ENCODE data around the gene ARNT2.

ARNT2 gene

GRCh38 chr15:80604583-80605575 is 200.7 kb downstream of the ARNT2 start:
- no peak for TF ChIP-seq POLR2AphosphoS5 (IDR thresholded peaks at IDR 0.05; ENCODE audit: low read depth, low read length)
- no peak for TF ChIP-seq TAF1 (IDR thresholded peaks at IDR 0.05; ENCODE audit: low read depth, low read length)
- no peak for TF ChIP-seq SPI1 (IDR thresholded peaks at IDR 0.05; ENCODE audit: low read depth, low read length)
- TF ChIP-seq PAX5 (IDR thresholded peaks at IDR 0.05; ENCODE audit: insufficient read depth, low read length, severe bottlenecking), result no peak
- TF ChIP-seq POLR2A (IDR thresholded peaks at IDR 0.05; ENCODE audit: low read depth, low read length), result no peak
- TF ChIP-seq POU2F2 (IDR thresholded peaks at IDR 0.05; ENCODE audit: low read depth, low read length), result no peak
- DNase-seq (ENCODE audit: insufficient read length, low spot score) (no peak), FAIRE-seq (no peak)

GRCh38 chr15:80605591-80606150 is 201.5 kb downstream of the ARNT2 start:
- FAIRE-seq, result no peak
- TF ChIP-seq PAX5 (IDR thresholded peaks at IDR 0.05; ENCODE audit: insufficient read depth, low read length, severe bottlenecking), result no peak
- no peak for TF ChIP-seq TAF1 (IDR thresholded peaks at IDR 0.05; ENCODE audit: low read depth, low read length)
- TF ChIP-seq POLR2A (IDR thresholded peaks at IDR 0.05; ENCODE audit: low read depth, low read length), result no peak
- TF ChIP-seq POLR2AphosphoS5 (IDR thresholded peaks at IDR 0.05; ENCODE audit: low read depth, low read length), result no peak
- TF ChIP-seq SPI1 (IDR thresholded peaks at IDR 0.05; ENCODE audit: low read depth, low read length), result no peak
- TF ChIP-seq POU2F2 (IDR thresholded peaks at IDR 0.05; ENCODE audit: low read depth, low read length), result no peak
- no peak for DNase-seq (ENCODE audit: insufficient read length, low spot score)

GRCh38 chr15:80606511-80607071 is 202.4 kb downstream of the ARNT2 start:
- no peak for TF ChIP-seq SPI1 (IDR thresholded peaks at IDR 0.05; ENCODE audit: low read depth, low read length)
- no peak for TF ChIP-seq PAX5 (IDR thresholded peaks at IDR 0.05; ENCODE audit: insufficient read depth, low read length, severe bottlenecking)
- no peak for TF ChIP-seq POU2F2 (IDR thresholded peaks at IDR 0.05; ENCODE audit: low read depth, low read length)
- no peak for TF ChIP-seq TAF1 (IDR thresholded peaks at IDR 0.05; ENCODE audit: low read depth, low read length)
- TF ChIP-seq POLR2AphosphoS5 (IDR thresholded peaks at IDR 0.05; ENCODE audit: low read depth, low read length), result no peak
- no peak for TF ChIP-seq POLR2A (IDR thresholded peaks at IDR 0.05; ENCODE audit: low read depth, low read length)
- DNase-seq (ENCODE audit: insufficient read length, low spot score) (no peak), FAIRE-seq (no peak)

- DNase-seq (ENCODE audit: insufficient read length, low spot score) (no peak), FAIRE-seq (no peak)
- no peak for TF ChIP-seq POLR2AphosphoS5 (IDR thresholded peaks at IDR 0.05; ENCODE audit: low read depth, low read length)
- TF ChIP-seq TAF1 (IDR thresholded peaks at IDR 0.05; ENCODE audit: low read depth, low read length), result no peak
- TF ChIP-seq PAX5 (IDR thresholded peaks at IDR 0.05; ENCODE audit: insufficient read depth, low read length, severe bottlenecking), result no peak
- TF ChIP-seq SPI1 (IDR thresholded peaks at IDR 0.05; ENCODE audit: low read depth, low read length), result no peak
- TF ChIP-seq POLR2A (IDR thresholded peaks at IDR 0.05; ENCODE audit: low read depth, low read length), result no peak
- no peak for TF ChIP-seq POU2F2 (IDR thresholded peaks at IDR 0.05; ENCODE audit: low read depth, low read length)
These were observed 203.3 kb downstream of the ARNT2 start for GRCh38 chr15:80607287-80607980.

GRCh38 chr15:80608688-80609087 is 204.5 kb downstream of the ARNT2 start:
- no peak for DNase-seq (ENCODE audit: insufficient read length, low spot score)
- FAIRE-seq, result no peak
- TF ChIP-seq TAF1 (IDR thresholded peaks at IDR 0.05; ENCODE audit: low read depth, low read length) (no peak), SPI1 (IDR thresholded peaks at IDR 0.05; ENCODE audit: low read depth, low read length) (no peak), POU2F2 (IDR thresholded peaks at IDR 0.05; ENCODE audit: low read depth, low read length) (no peak), POLR2A (IDR thresholded peaks at IDR 0.05; ENCODE audit: low read depth, low read length) (no peak), POLR2AphosphoS5 (IDR thresholded peaks at IDR 0.05; ENCODE audit: low read depth, low read length) (no peak), PAX5 (IDR thresholded peaks at IDR 0.05; ENCODE audit: insufficient read depth, low read length, severe bottlenecking) (no peak)

- DNase-seq (ENCODE audit: insufficient read length, low spot score) (no peak), FAIRE-seq (no peak)
- TF ChIP-seq SPI1 (IDR thresholded peaks at IDR 0.05; ENCODE audit: low read depth, low read length) (no peak), POLR2AphosphoS5 (IDR thresholded peaks at IDR 0.05; ENCODE audit: low read depth, low read length) (no peak), POLR2A (IDR thresholded peaks at IDR 0.05; ENCODE audit: low read depth, low read length) (no peak)
These were observed 204.9 kb downstream of the ARNT2 start for GRCh38 chr15:80609091-80609490.

- TF ChIP-seq POU2F2 (IDR thresholded peaks at IDR 0.05; ENCODE audit: low read depth, low read length) (no peak), POLR2A (IDR thresholded peaks at IDR 0.05; ENCODE audit: low read depth, low read length) (no peak), TAF1 (IDR thresholded peaks at IDR 0.05; ENCODE audit: low read depth, low read length) (no peak), SPI1 (IDR thresholded peaks at IDR 0.05; ENCODE audit: low read depth, low read length) (no peak), PAX5 (IDR thresholded peaks at IDR 0.05; ENCODE audit: insufficient read depth, low read length, severe bottlenecking) (no peak), POLR2AphosphoS5 (IDR thresholded peaks at IDR 0.05; ENCODE audit: low read depth, low read length) (no peak)
- FAIRE-seq, result no peak
- DNase-seq (ENCODE audit: insufficient read length, low spot score), result no peak
These were observed 205.3 kb downstream of the ARNT2 start for GRCh38 chr15:80609512-80609946.

- no peak for DNase-seq (ENCODE audit: insufficient read length, low spot score)
- no peak for TF ChIP-seq PAX5 (IDR thresholded peaks at IDR 0.05; ENCODE audit: insufficient read depth, low read length, severe bottlenecking)
- no peak for TF ChIP-seq POLR2AphosphoS5 (IDR thresholded peaks at IDR 0.05; ENCODE audit: low read depth, low read length)
- no peak for TF ChIP-seq SPI1 (IDR thresholded peaks at IDR 0.05; ENCODE audit: low read depth, low read length)
- no peak for TF ChIP-seq POLR2A (IDR thresholded peaks at IDR 0.05; ENCODE audit: low read depth, low read length)
- no peak for TF ChIP-seq POU2F2 (IDR thresholded peaks at IDR 0.05; ENCODE audit: low read depth, low read length)
- TF ChIP-seq TAF1 (IDR thresholded peaks at IDR 0.05; ENCODE audit: low read depth, low read length), result no peak
- no peak for FAIRE-seq
These were observed 207.4 kb downstream of the ARNT2 start for GRCh38 chr15:80611543-80612080.
